PC-3 (cell line): Measurements from ENCODE around the gene SLC7A1. TPM values are rescaled to one million over a fixed set of nuclear protein-coding genes. Genes with fewer than 3 reads are reported as not detected.

Experiments used
- ATAC-seq: fragments of 200-7000 bp; cut with Tn5 transposase; 2 replicates; pipeline ENCODE4 v1.9.1; 2020; ENCODE audit warnings: mild to moderate bottlenecking, moderate library complexity
- BruUV-seq: library from RNA; stranded (reverse); fragments of 400-500 nt; replicated peaks from 2 replicates; lab custom pipeline; 2021; lab: Mats Ljungman, UMichigan
- CTCF ChIA-PET: fragments of 300-600 bp; sonication (Branson Sonifier 250); formaldehyde crosslinking; loops from one replicate; lab custom pipeline; 2022; ENCODE audit warnings: antibody characterized with exemption; lab: Charles Lee
- POLR2A ChIA-PET: fragments of 300-600 bp; sonication (Branson Sonifier 250); formaldehyde crosslinking; loops from one replicate; lab custom pipeline; 2022; ENCODE audit warnings: antibody characterized with exemption; ENCODE audit not compliant: unreplicated experiment; lab: Charles Lee
- DNase-seq: peaks from one replicate; pipeline ENCODE4 v3.0.0-alpha.2; 2015
- H2AFZ ChIP-seq: fragments of 300-600 bp; sonication (generic); 2 replicates; pipeline ENCODE4 v1.6.0; 2016; ENCODE audit warnings: antibody characterized with exemption, low read length
- H3F3A ChIP-seq: fragments of 300-600 bp; sonication (generic); one replicate; pipeline ENCODE4 v1.6.0; 2017; ENCODE audit warnings: antibody characterized with exemption, low read length, control low read depth, mild to moderate bottlenecking; ENCODE audit not compliant: unreplicated experiment
- H3K27ac ChIP-seq: fragments of 300-600 bp; sonication (generic); 2 replicates; pipeline ENCODE4 v1.5.1; 2016; ENCODE audit warnings: mild to moderate bottlenecking, low read length
- H3K27me3 ChIP-seq: fragments of 300-600 bp; sonication (generic); 2 replicates; pipeline ENCODE4 v1.6.1; 2016; ENCODE audit warnings: low read length, mixed read lengths
- H3K36me3 ChIP-seq: fragments of 300-600 bp; sonication (generic); 2 replicates; pipeline ENCODE4 v1.6.1; 2016; ENCODE audit warnings: low read depth, mixed run types, low read length, mixed read lengths
- H3K4me1 ChIP-seq: fragments of 300-600 bp; sonication (generic); 2 replicates; pipeline ENCODE4 v1.5.1; 2016; ENCODE audit warnings: low read length; ENCODE audit not compliant: insufficient read depth
- H3K4me2 ChIP-seq: fragments of 300-600 bp; sonication (generic); 2 replicates; pipeline ENCODE4 v1.6.0; 2016; ENCODE audit warnings: low read length
- H3K4me3 ChIP-seq: fragments of 300-600 bp; sonication (generic); 2 replicates; pipeline ENCODE4 v1.5.1; 2016; ENCODE audit warnings: mild to moderate bottlenecking, low read length, mixed read lengths
- H3K79me2 ChIP-seq: fragments of 300-600 bp; sonication (generic); 2 replicates; pipeline ENCODE4 v1.6.1; 2017; ENCODE audit warnings: low read length, mixed read lengths
- H3K9ac ChIP-seq: fragments of 300-600 bp; sonication (generic); 2 replicates; pipeline ENCODE4 v1.6.0; 2016; ENCODE audit warnings: mild to moderate bottlenecking, low read length
- H3K9me2 ChIP-seq: fragments of 300-600 bp; sonication (generic); replicated peaks from 2 replicates; pipeline ENCODE4 v1.6.1; 2016; ENCODE audit warnings: mixed run types, low read length, mixed read lengths
- H3K9me3 ChIP-seq: fragments of 300-600 bp; sonication (generic); 2 replicates; pipeline ENCODE4 v1.6.1; 2016; ENCODE audit warnings: low read length, mixed read lengths
- H4K20me1 ChIP-seq: fragments of 300-600 bp; sonication (generic); 2 replicates; pipeline ENCODE4 v1.6.1; 2016; ENCODE audit warnings: low read length, mixed read lengths
- CTCF ChIP-seq: fragments of 300-600 bp; sonication (generic); conservative IDR thresholded peaks from 2 replicates; pipeline ENCODE4 v1.5.1; 2017; ENCODE audit warnings: antibody characterized with exemption, low read depth, mild to moderate bottlenecking, low read length
- EZH2 ChIP-seq: fragments of 300-600 bp; sonication (generic); IDR thresholded peaks from one replicate; pipeline ENCODE4 v1.6.1; 2017; ENCODE audit warnings: antibody characterized with exemption, mild to moderate bottlenecking, low read length; ENCODE audit not compliant: unreplicated experiment
- EZH2phosphoT487 ChIP-seq: fragments of 300-600 bp; sonication (generic); IDR thresholded peaks from 2 replicates; pipeline ENCODE4 v1.6.1; 2018; ENCODE audit warnings: mild to moderate bottlenecking, antibody characterized with exemption, low read length, borderline replicate concordance
- intact Hi-C: fragments of 100-400 bp; cut with micrococcal nuclease; formaldehyde crosslinking; loops from 2 replicates; pipeline ENCODE4 v1.9.0; 2023
- total RNA-seq: library from RNA; depleted of rRNA; stranded (reverse); fragments of >200 nt; gene quantifications from 2 replicates; pipeline ENCODE4 v1.2.3, GENCODE V29; 2014

Gene SLC7A1
- total RNA-seq, 1 experiment from 2014 or later: 19.5 TPM

- ChIA-PET POLR2A (no interaction called here), CTCF (no interaction called here)
- no TSS peak for BruUV-seq
- Histone ChIP-seq H3K27me3 (no peaks in the 10 kb centered on the region), H3K4me2 (no peak overlapping the region), H3F3A (no peaks in the 10 kb centered on the region), H3K79me2 (no peaks in the 10 kb centered on the region), H3K4me1 (0 out of 2 replicates have a peak, but pooled peaks cover 6% of the 10 kb centered on the region), H3K27ac (no peak overlapping the region), H3K9me3 (no peaks in the 10 kb centered on the region), H3K9me2 (no peaks in the 10 kb centered on the region), H2AFZ (no peak overlapping the region), H3K9ac (no peak overlapping the region), H4K20me1 (no peaks in the 10 kb centered on the region), H3K4me3 (no peak overlapping the region), H3K36me3 (peaks cover 7% of the 10 kb centered on the region; the same call in 1 of the 2 replicates)
- TF ChIP-seq CTCF (no peak), EZH2 (no peak)
- ATAC-seq: no peak
- intact Hi-C loops: no loop called here
- DNase-seq: no peak
Observed at GRCh38 chr13:29511106-29511796, 84.2 kb downstream of the SLC7A1 start.

GRCh38 chr13:29510651-29511084, 84.8 kb downstream of the SLC7A1 start:
- no peaks in the 10 kb centered on the region for H3K27me3 ChIP-seq
- H3K4me2 ChIP-seq: no peak overlapping the region
- no peak for ATAC-seq
- intact Hi-C loops: no loop called here
- H3K4me1 ChIP-seq: 0 out of 2 replicates have a peak, but pooled peaks cover 6% of the 10 kb centered on the region
- no peak for TF ChIP-seq EZH2
- no peak for TF ChIP-seq EZH2phosphoT487
- TF ChIP-seq CTCF: no peak
- no TSS peak for BruUV-seq
- no peak overlapping the region for H3K9ac ChIP-seq
- H3K27ac ChIP-seq: no peak overlapping the region
- H4K20me1 ChIP-seq: no peaks in the 10 kb centered on the region
- H3F3A ChIP-seq: no peaks in the 10 kb centered on the region
- H3K9me3 ChIP-seq: no peaks in the 10 kb centered on the region
- H3K79me2 ChIP-seq: no peaks in the 10 kb centered on the region
- H2AFZ ChIP-seq: no peak overlapping the region
- CTCF ChIA-PET: no interaction called here
- H3K4me3 ChIP-seq: no peak overlapping the region
- no peak for DNase-seq
- H3K9me2 ChIP-seq: no peaks in the 10 kb centered on the region
- POLR2A ChIA-PET: no interaction called here
- peaks cover under 1% of the 10 kb centered on the region; the same call in 1 of the 2 replicates for H3K36me3 ChIP-seq

- no peak for ATAC-seq
Observed at GRCh38 chr13:29509999-29510589, 85.4 kb downstream of the SLC7A1 start.

More at GRCh38 chr13:29509999-29510589, 85.4 kb downstream of the SLC7A1 start:
- no peaks in the 10 kb centered on the region for H3K36me3 ChIP-seq
- DNase-seq: no peak
- H3K4me2 ChIP-seq: no peak overlapping the region
- no peak for TF ChIP-seq EZH2
- H4K20me1 ChIP-seq: no peaks in the 10 kb centered on the region
- H3K4me1 ChIP-seq: 0 out of 2 replicates have a peak, but pooled peaks cover 6% of the 10 kb centered on the region
- ChIA-PET POLR2A (no interaction called here), CTCF (no interaction called here)
- no peaks in the 10 kb centered on the region for H3F3A ChIP-seq
- H3K9ac ChIP-seq: no peak overlapping the region
- H3K4me3 ChIP-seq: no peak overlapping the region
- no peaks in the 10 kb centered on the region for H3K79me2 ChIP-seq
- H3K27me3 ChIP-seq: no peaks in the 10 kb centered on the region
- BruUV-seq: no TSS peak
- H3K9me2 ChIP-seq: no peaks in the 10 kb centered on the region
- intact Hi-C loops: loop anchor here (2.0 kb wide), 1 partner anchor 605 kb away; no protein-coding TSS in a partner anchor
- no peaks in the 10 kb centered on the region for H3K9me3 ChIP-seq
- no peak overlapping the region for H3K27ac ChIP-seq
- no peak overlapping the region for H2AFZ ChIP-seq
